DMS 273 (cell line): ENCODE results near the gene PMVK.
"Not testable (repeated sequence)": the region's sequence is repeated elsewhere in the genome, so short reads cannot be mapped to it uniquely, and the experiment has no call there.

Source experiments
- DNase-seq: peaks from one replicate; lab custom pipeline; 2025; ENCODE audit not compliant: unreplicated experiment; lab: John Stamatoyannopoulos, UW

Gene PMVK

DNA sequence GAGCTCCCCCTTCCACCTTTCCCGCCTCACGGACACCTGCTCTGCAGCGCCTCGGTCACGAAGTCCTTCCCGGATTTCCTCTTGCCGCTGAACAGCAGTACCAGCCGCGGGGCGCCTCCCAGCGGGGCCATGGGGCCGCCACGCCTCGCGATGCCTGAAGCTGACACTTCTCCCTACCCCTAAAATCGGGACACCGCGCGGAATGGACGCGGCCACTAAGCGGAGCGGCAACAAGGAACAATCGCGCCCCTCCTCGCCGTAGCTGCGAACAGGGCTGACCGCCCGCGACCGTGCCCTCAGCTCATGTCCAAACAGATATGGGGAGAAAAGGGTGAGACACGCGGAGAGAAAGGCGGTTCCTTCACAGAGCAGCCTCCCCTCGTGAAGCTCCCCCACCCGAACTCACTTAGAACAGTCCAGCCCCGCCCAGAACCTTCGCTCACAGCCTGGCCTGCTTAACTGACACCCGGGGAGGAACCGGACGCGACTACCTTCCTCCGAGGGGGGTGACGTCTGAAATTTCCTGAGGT, at the start of gene PMVK:
Gene PMVK (minus strand): TSS at position 165 of the 530 bp plus-strand sequence. CDS start 34 bp downstream, at position 131.
- DNase-seq: peak; percentile 97

- DNase-seq: peak; percentile 38
Observed at GRCh38 chr1:154983776-154984466, 47.4 kb upstream of the PMVK start.

- DNase-seq: peak; percentile 100
Observed at GRCh38 chr1:154982897-154983648, 46.6 kb upstream of the PMVK start, which contains the start of gene FLAD1. TSS of gene FLAD1 (plus strand) at chr1:154983344. CDS start at chr1:154983695, 351 bp downstream.

- DNase-seq: peak; percentile 63
Observed at GRCh38 chr1:154982341-154982740, 45.8 kb upstream of the PMVK start.

- DNase-seq: no peak
Observed at GRCh38 chr1:154978360-154978759, 41.8 kb upstream of the PMVK start.

DNA sequence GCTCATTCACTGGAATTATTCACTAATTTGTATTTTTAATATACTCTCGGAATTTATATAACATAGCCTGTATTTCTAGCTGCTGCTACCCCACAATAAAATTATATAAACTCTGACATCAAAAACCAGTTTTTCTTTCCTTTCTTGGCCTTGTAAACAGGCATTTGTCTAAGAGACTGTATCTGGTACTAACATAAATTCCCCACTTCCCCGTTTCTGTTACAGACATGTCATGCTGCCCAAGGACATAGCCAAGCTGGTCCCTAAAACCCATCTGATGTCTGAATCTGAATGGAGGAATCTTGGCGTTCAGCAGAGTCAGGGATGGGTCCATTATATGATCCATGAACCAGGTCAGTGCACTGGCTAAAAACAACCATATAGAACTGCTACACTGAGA, 41.2 kb upstream of the PMVK start:
- not testable (repeated sequence) for DNase-seq

DNA sequence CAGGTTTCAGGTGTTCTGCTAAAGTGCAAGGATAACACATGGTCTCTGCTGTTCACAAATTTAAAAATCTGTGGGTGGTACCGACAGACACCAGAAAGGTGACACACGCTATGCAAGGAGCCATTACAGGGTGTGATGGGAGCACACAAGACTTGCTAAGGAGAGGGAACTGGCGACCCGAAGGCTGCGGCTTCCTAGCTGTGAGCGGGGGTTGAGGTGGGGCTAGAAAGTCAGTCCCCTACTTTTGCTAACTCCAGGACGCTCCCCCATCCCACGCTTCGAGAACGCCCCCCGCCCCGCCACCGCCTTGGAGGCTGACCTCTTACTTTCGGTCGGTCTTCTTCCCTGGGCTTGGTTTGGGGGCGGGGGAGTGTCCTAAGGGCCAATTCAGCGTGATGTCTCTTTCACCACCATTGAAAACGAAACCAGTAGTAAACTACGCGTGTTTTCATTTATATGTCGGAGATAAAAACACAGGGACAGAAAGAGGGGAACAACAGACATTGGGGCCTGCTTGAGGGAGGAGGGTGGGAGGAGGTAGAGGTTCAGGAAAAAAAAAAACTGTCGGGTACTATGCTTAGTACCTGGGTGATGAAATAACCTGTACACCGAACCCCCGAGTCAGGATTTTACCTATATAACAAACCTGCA, 39.0 kb upstream of the PMVK start:
- peak; percentile 68 for DNase-seq

GRCh38 chr1:154974808-154975408, 38.4 kb upstream of the PMVK start:
- peak; percentile 98 for DNase-seq

- DNase-seq: peak; percentile 100
Observed at GRCh38 chr1:154974102-154974807, 37.7 kb upstream of the PMVK start, which contains the start of gene CKS1B. TSS of gene CKS1B (plus strand) at chr1:154974681. CDS start at chr1:154974746, 65 bp downstream.

DNA sequence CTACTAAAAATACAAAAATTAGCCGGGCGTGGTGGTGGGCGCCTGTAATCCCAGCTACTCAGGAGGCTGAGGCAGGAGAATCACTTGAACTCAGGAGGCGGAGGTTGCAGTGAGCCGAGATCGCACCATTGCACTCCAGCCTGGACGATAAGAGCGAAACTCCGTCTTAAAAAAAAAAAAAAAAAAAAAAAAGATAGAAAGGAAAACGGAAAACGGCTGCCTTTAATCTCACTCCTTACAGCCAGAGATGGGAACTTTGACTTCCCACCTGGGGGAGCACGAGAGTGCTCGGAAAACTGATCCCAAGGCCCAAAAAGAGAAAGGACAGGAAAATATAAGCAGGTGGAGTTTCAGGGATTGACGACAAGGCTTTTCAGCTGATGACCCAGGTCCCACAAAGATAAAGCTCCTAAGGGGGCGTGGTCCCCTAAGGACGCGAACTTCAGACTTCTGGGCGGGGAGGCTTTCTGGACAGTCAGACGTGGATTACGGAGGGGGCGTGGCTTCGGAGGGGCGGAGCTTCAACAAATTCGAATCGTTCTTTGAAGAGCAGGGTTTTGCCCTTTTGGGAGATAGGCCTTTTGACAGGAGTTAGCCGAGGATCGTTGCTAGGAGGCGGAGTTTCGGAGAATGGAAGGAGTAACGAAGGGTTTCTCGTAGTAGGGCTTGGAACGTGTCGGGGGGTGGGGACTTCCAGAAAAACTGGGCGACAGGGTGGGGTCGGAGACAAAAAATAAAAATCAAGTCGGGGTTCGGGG, 37.0 kb upstream of the PMVK start:
- DNase-seq: peak; percentile 97

GRCh38 chr1:154972517-154973343, 36.2 kb upstream of the PMVK start:
- peak; percentile 38 for DNase-seq

DNA sequence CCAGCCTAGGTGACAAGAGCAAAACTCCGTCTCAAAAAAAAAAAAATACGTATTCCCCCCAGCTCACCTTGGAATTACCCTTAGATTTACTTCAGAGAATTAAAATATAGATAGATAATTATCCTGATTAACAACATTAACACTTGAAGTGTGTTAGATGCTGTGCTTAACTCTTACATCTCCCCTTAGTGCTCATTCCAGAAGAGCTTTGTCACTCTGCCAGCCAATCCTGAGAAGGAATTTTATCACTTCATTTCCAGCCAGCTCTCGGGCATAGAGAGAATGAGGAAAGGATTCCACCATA, 35.6 kb upstream of the PMVK start:
- no peak for DNase-seq

GRCh38 chr1:154971341-154971998, 35.0 kb upstream of the PMVK start:
- no peak for DNase-seq

DNA sequence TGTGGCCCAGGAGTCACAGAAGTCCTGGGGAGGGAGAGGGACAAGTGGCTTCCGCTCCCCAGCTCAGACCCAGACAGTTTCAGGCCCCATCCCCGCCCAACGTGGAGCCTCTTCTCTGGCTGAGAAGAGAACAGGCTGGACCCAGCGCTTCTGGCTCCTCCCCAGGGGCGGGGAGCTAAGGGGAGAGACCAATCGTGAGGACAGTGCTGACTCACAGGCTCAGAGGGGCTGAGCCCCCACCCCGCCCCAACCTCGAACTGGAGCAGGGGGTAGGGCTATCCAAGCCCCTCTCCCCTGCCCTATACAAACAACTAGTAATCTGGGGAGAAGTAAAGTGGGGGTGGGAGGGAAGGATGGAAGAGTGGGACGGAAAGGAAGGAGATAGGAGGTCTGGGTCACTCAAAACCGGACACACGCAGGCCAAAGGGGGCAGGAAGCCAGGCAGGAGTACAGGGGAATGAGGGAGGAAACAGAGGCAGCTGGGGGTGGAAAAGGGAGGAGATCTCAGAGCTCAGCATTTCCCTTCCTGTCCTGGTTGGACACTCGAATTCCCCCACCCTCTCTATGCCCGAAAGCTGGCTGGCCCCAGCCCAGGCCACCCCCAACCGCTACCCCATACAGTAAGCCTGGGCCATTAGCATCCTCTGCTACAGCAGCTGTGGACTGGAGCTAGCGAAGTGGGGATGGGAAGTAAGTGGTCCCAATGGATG, 34.3 kb upstream of the PMVK start, which contains the start of gene SHC1:
Gene SHC1 (minus strand): TSS at position 117 of the 710 bp plus-strand sequence. CDS start 221 bp downstream, outside the sequence.
- peak; percentile 89 for DNase-seq

- DNase-seq: no peak
Observed at GRCh38 chr1:154969860-154970452, 33.4 kb upstream of the PMVK start.

DNA sequence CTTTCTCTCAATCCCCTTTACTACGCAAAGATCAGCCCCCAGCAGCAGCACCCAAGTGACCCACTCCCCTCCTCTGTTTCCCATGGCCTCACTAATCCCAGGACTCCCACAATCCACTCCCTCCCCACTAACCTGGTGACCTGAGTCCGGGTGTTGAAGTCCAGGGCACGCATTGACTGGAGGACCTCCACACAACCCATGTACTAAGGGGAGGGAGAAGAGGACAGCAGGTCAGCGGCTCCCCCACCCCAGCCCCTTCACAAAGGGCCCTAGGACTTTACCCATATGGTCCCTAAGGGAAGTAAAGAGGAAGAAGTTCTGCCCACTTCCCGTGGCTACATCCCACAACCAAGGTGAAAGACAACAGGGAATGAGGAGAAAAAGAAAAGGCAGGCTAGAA, 32.7 kb upstream of the PMVK start:
- no peak for DNase-seq

GRCh38 chr1:154968731-154969130, 32.2 kb upstream of the PMVK start:
- no peak for DNase-seq
